K562 (cell line): ENCODE measurements around the gene MRPL58.

Experiments used
- ADNP ChIP-seq: fragments of 200-800 bp; sonication (Bioruptor generic); IDR thresholded peaks from 2 replicates; pipeline ENCODE4 v1.6.1; 2016; ENCODE audit warnings: missing genetic modification characterization, missing compliant biosample characterization
- HIVEP1 ChIP-seq: fragments of 250-450 bp; sonication (Bioruptor Pico); IDR thresholded peaks from 2 replicates; pipeline ENCODE4 v1.4.0; 2020; ENCODE audit warnings: mild to moderate bottlenecking
- TCF3 ChIP-seq: sonication (generic); formaldehyde crosslinking; IDR thresholded peaks from 2 replicates; pipeline ENCODE4 v1.4.0; 2020; ENCODE audit warnings: mild to moderate bottlenecking, missing genetic modification reagents
- TCF7 ChIP-seq: sonication (generic); IDR thresholded peaks from 2 replicates; pipeline ENCODE4 v1.6.1; 2016; ENCODE audit warnings: antibody characterized with exemption, borderline replicate concordance
- ZBTB26 ChIP-seq: fragments of 450-650 bp; formaldehyde crosslinking; IDR thresholded peaks from 2 replicates; pipeline ENCODE4 v1.4.0; 2022; ENCODE audit warnings: missing genetic modification characterization
- ZNF384 ChIP-seq: IDR thresholded peaks from 2 replicates; pipeline ENCODE4 v1.6.1; 2012; ENCODE audit warnings: low read depth, low read length, improper control_type of control experiment

GRCh38 chr17:75063201-75063600, 50.7 kb downstream of the MRPL58 start:
- no peak for TF ChIP-seq TCF3 (CRISPR knock-in tag)
- TF ChIP-seq TCF7, result no peak
- TF ChIP-seq ZBTB26 (CRISPR knock-in tag), result no peak
- TF ChIP-seq ZNF384, result no peak
- TF ChIP-seq ADNP (tag), result no peak
- no peak for TF ChIP-seq HIVEP1 (CRISPR knock-in tag)
